Right lobe of liver (tissue), 4 donors: ENCODE measurements around the gene CLCN3.

Experiments used
- POLR2A ChIP-seq: fragments of 450-650 bp; IDR thresholded peaks from one replicate; pipeline ENCODE4 v1.6.1; 2017; ENCODE audit warnings: antibody characterized with exemption, mild to moderate bottlenecking
- TF ChIP-seq, protein P1 (sequence below), 4 donors: fragments of 200-600 bp in 3 of 4; fragments of 450-650 bp in 1 of 4; IDR thresholded peaks; one replicate each; pipeline versions ENCODE4 v1.5.1 to v1.8.0; 2016 to 2022; ENCODE audit warnings: antibody characterized with exemption in 4 of 4, mild to moderate bottlenecking in 2 of 4
- donor health status: DM: no; HTN: no; CAD: no.
- donor health status: DM: no; HTN: no; CAD: no.
- donor health status: DM: no; HTN: yes; CAD: no.

DNA sequence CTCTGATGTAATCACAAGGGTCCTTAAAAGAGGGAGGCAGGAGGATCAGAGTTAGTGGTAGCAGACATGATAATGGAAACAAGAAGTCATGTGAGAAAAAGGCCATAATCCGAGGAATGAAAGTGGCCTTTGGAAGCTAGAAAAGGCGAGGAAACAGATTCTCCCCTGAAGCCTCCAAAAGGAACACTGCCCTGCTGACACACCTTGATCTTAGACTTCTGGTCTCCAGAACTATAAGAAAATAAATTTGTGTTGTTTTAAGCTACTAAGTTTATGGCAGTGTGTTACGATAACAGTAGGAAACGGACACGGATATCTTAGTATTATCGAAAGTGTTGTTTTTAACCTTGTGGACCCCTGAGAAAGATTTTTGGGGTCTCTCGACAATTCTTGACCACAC, 24.4 kb downstream of the CLCN3 start:
- TF ChIP-seq, protein P1, sequence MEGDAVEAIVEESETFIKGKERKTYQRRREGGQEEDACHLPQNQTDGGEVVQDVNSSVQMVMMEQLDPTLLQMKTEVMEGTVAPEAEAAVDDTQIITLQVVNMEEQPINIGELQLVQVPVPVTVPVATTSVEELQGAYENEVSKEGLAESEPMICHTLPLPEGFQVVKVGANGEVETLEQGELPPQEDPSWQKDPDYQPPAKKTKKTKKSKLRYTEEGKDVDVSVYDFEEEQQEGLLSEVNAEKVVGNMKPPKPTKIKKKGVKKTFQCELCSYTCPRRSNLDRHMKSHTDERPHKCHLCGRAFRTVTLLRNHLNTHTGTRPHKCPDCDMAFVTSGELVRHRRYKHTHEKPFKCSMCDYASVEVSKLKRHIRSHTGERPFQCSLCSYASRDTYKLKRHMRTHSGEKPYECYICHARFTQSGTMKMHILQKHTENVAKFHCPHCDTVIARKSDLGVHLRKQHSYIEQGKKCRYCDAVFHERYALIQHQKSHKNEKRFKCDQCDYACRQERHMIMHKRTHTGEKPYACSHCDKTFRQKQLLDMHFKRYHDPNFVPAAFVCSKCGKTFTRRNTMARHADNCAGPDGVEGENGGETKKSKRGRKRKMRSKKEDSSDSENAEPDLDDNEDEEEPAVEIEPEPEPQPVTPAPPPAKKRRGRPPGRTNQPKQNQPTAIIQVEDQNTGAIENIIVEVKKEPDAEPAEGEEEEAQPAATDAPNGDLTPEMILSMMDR (IDR thresholded peaks at IDR 0.05), result no peak
- no peak for TF ChIP-seq POLR2A
